Measurements from ENCODE around the gene ITPA. TPM values are rescaled to one million over a fixed set of nuclear protein-coding genes. Genes with fewer than 3 reads are reported as not detected.
A peak's percentile ranks its signal among the peaks of the same experiment; 100 is the strongest.

Gene ITPA
- total and polyA plus RNA-seq, 2 experiments from 2014 or later, result 57.5 to 81.7 TPM

GRCh38 chr20:3227506-3227905 is 18.2 kb downstream of the ITPA start:
- H4K20me1 ChIP-seq (replicated peaks; ENCODE audit: insufficient read depth), result no peaks in the 10 kb centered on the region
- H3K4me3 ChIP-seq, result no peak overlapping the region
- no peaks in the 10 kb centered on the region for H3K27me3 ChIP-seq (ENCODE audit: insufficient read depth)
- H3F3A ChIP-seq (replicated peaks; ENCODE audit: low read depth), result no peaks in the 10 kb centered on the region
- DNase-seq (ENCODE audit: low spot score) (no peak), ATAC-seq (peak; percentile 11)
- Mint-ChIP-seq H3K9me3 (no peaks in the 10 kb centered on the region), H3K27ac (no peak overlapping the region), H3K4me3 (no peak overlapping the region), H3K27me3 (ENCODE audit: insufficient read depth, low read depth, poor library complexity) (peaks cover 5% of the 10 kb centered on the region), H3K4me1 (peaks cover 5% of the 10 kb centered on the region; the same call in 1 of the 3 replicates), H3K36me3 (ENCODE audit: low read depth) (peaks cover 16% of the 10 kb centered on the region; the same call in 2 of the 3 replicates)
- H3K27ac ChIP-seq (ENCODE audit: low read depth), result no peak overlapping the region
- H3K9me2 ChIP-seq (ENCODE audit: insufficient read depth), result no peaks in the 10 kb centered on the region
- no peaks in the 10 kb centered on the region for H3K36me3 ChIP-seq (ENCODE audit: insufficient read depth)
- H3K4me2 ChIP-seq, result no peak overlapping the region
- TF ChIP-seq EZH2phosphoT487 (IDR thresholded peaks at IDR 0.05; ENCODE audit: unreplicated experiment), result no peak
- TF ChIP-seq EZH2 (IDR thresholded peaks at IDR 0.05; ENCODE audit: low read depth, unreplicated experiment), result no peak
- TF ChIP-seq ETS1 (IDR thresholded peaks at IDR 0.05), result no peak
- TF ChIP-seq ZNF462 (CRISPR knock-in tag; IDR thresholded peaks at IDR 0.05), result no peak
- TF ChIP-seq NANOG (IDR thresholded peaks at IDR 0.05; ENCODE audit: borderline replicate concordance), result no peak
- no peak for TF ChIP-seq STAT1 (IDR thresholded peaks at IDR 0.05; ENCODE audit: unreplicated experiment)
- no peaks in the 10 kb centered on the region for H3K79me2 ChIP-seq (replicated peaks; ENCODE audit: insufficient read depth)
- no peak overlapping the region for H2AFZ ChIP-seq
- H3K4me1 ChIP-seq (ENCODE audit: insufficient read depth), result no peaks in the 10 kb centered on the region; the same call in 1 of the 2 replicates

All from GM23338 (cell line).